GM18870 (cell line): ENCODE results near the gene RASD2.

Experiments used
- ATAC-seq: cut with Tn5 transposase; IDR thresholded peaks from one replicate; pipeline ENCODE4 v1.9.1; 2021; ENCODE audit warnings: moderate library complexity; ENCODE audit not compliant: unreplicated experiment

Gene RASD2

GRCh38 chr22:35582218-35582860 lies 41.7 kb downstream of the RASD2 start:
- ATAC-seq = no peak

- ATAC-seq = no peak
Measured at GRCh38 chr22:35582861-35583670, 42.4 kb downstream of the RASD2 start.

- ATAC-seq = no peak
Measured at GRCh38 chr22:35586771-35587170, 46.1 kb downstream of the RASD2 start.

GRCh38 chr22:35587447-35587870 lies 46.8 kb downstream of the RASD2 start:
- ATAC-seq = no peak

- no peak for ATAC-seq
Measured at GRCh38 chr22:35587896-35588295, 47.3 kb downstream of the RASD2 start.

GRCh38 chr22:35589071-35589755 lies 48.6 kb downstream of the RASD2 start:
- ATAC-seq = no peak

GRCh38 chr22:35589756-35590093 lies 49.1 kb downstream of the RASD2 start:
- ATAC-seq = no peak

GRCh38 chr22:35590634-35591295 lies 50.1 kb downstream of the RASD2 start:
- no peak for ATAC-seq

GRCh38 chr22:35591714-35592417 lies 51.2 kb downstream of the RASD2 start:
- ATAC-seq = no peak

GRCh38 chr22:35592418-35592967 lies 51.9 kb downstream of the RASD2 start:
- ATAC-seq = no peak

- ATAC-seq = no peak
Measured at GRCh38 chr22:35593071-35593890, 52.6 kb downstream of the RASD2 start.

GRCh38 chr22:35593891-35594470 lies 53.4 kb downstream of the RASD2 start:
- no peak for ATAC-seq

GRCh38 chr22:35594686-35595085 lies 54.1 kb downstream of the RASD2 start:
- ATAC-seq = no peak

GRCh38 chr22:35596821-35597220 lies 56.2 kb downstream of the RASD2 start:
- ATAC-seq = no peak

- ATAC-seq = no peak
Measured at GRCh38 chr22:35597692-35598395, 57.2 kb downstream of the RASD2 start.

- ATAC-seq = no peak
Measured at GRCh38 chr22:35598396-35598710, 57.7 kb downstream of the RASD2 start.

- ATAC-seq = no peak
Measured at GRCh38 chr22:35599364-35599763, 58.7 kb downstream of the RASD2 start.

GRCh38 chr22:35600476-35600875 lies 59.8 kb downstream of the RASD2 start:
- ATAC-seq = no peak
